Left lung (tissue), 10 donors: ENCODE data around the gene VPS39. TPM values are rescaled to one million over a fixed set of nuclear protein-coding genes. Genes with fewer than 3 reads are reported as not detected.

ENCODE experiments used
- ATAC-seq: fragments of 200-7000 bp; cut with Tn5 transposase; one replicate; pipeline ENCODE4 v1.9.1; 2020; ENCODE audit warnings: moderate library complexity
- DNase-seq, 4 donors: peaks; one replicate each; pipeline ENCODE4 v3.0.0-alpha.2; 2013 to 2020
- H3K27ac ChIP-seq, 2 donors: fragments of 200-600 bp; sonication (generic) in 1 of 2; one replicate each; pipeline versions ENCODE4 v1.5.0 to v1.8.0; 2020 to 2021
- H3K27me3 ChIP-seq, 2 donors: fragments of 200-600 bp; sonication (generic) in 1 of 2; one replicate each; pipeline versions ENCODE4 v1.5.0 to v1.8.0; 2020 to 2021
- H3K36me3 ChIP-seq, 2 donors: fragments of 200-600 bp; sonication (generic) in 1 of 2; one replicate each; pipeline versions ENCODE4 v1.5.0 to v1.8.0; 2020 to 2021
- H3K4me1 ChIP-seq, 2 donors: fragments of 200-600 bp; one replicate each; pipeline ENCODE4 v1.8.0; 2021
- H3K4me3 ChIP-seq, 2 donors: fragments of 200-600 bp; sonication (generic) in 1 of 2; one replicate each; pipeline versions ENCODE4 v1.5.0 to v1.8.0; 2020 to 2021; ENCODE audit warnings: mild to moderate bottlenecking in 1 of 2
- H3K9me3 ChIP-seq, 2 donors: fragments of 200-600 bp; sonication (generic) in 1 of 2; one replicate each; pipeline versions ENCODE4 v1.5.0 to v1.8.0; 2020 to 2021
- CTCF ChIP-seq, 2 donors: fragments of 200-600 bp; sonication (generic) in 1 of 2; IDR thresholded peaks; one replicate each; pipeline versions ENCODE4 v1.5.0 to v1.8.0; 2021; ENCODE audit warnings: antibody characterized with exemption in 2 of 2
- intact Hi-C, 2 donors: fragments of 100-400 bp; cut with DNase I; formaldehyde crosslinking; loops; one replicate each; pipeline versions ENCODE4 v1.11.2 to v1.14.2; 2022
- polyA plus RNA-seq, 6 donors: library from polyadenylated mRNA; unstranded; fragments of 120-200 nt; gene quantifications; one replicate each; pipeline ENCODE4 v1.2.1, GENCODE V29; 2013; ENCODE audit not compliant: insufficient read length in 6 of 6
- total RNA-seq, 2 donors: library from RNA; stranded (reverse); fragmentation: NEBNext Ultra II Directional; extraction: Animal tissue kit (Norgen Biotek cat#: 25700); gene quantifications; one replicate each; pipeline ENCODE4 v1.2.1, GENCODE V29; 2021
- donor health status: DM: no; HTN: yes; CAD: no.
- donor health status: DM: no; HTN: no; CAD: no.

VPS39 gene
- total and polyA plus RNA-seq, 8 donors, result 57.8 to 87.7 (median 81.9) TPM

GRCh38 chr15:42145546-42146455 lies 62.3 kb downstream of the VPS39 start:
- no peak overlapping the region for H3K4me3 ChIP-seq
- H3K9me3 ChIP-seq, result no peaks in the 10 kb centered on the region
- H3K36me3 ChIP-seq, result peaks cover 0 to 5% of the 10 kb centered on the region in 2 donors
- DNase-seq, result no peak
- TF ChIP-seq CTCF (IDR thresholded peaks at IDR 0.05), result no peak
- no peak overlapping the region for H3K27ac ChIP-seq
- no peaks in the 10 kb centered on the region for H3K27me3 ChIP-seq
- no peak for ATAC-seq
- intact Hi-C loops, result no loop called here
- no peaks in the 10 kb centered on the region for H3K4me1 ChIP-seq

- Histone ChIP-seq H3K9me3 (no peaks in the 10 kb centered on the region), H3K27me3 (no peaks in the 10 kb centered on the region), H3K4me3 (no peak overlapping the region), H3K4me1 (no peaks in the 10 kb centered on the region), H3K36me3 (peaks cover 0 to 5% of the 10 kb centered on the region in 2 donors), H3K27ac (no peak overlapping the region)
- DNase-seq, result no peak
- TF ChIP-seq CTCF (IDR thresholded peaks at IDR 0.05), result no peak
- ATAC-seq, result no peak
- intact Hi-C loops, result no loop called here
Observed at GRCh38 chr15:42144841-42145375, 63.2 kb downstream of the VPS39 start.

- Histone ChIP-seq H3K4me1 (no peaks in the 10 kb centered on the region), H3K27me3 (no peaks in the 10 kb centered on the region), H3K36me3 (peaks cover 0 to 5% of the 10 kb centered on the region in 2 donors), H3K27ac (no peak overlapping the region), H3K9me3 (no peaks in the 10 kb centered on the region), H3K4me3 (no peak overlapping the region)
- ATAC-seq (no peak), DNase-seq (no peak)
- no peak for TF ChIP-seq CTCF (IDR thresholded peaks at IDR 0.05)
- intact Hi-C loops, result no loop called here
Observed at GRCh38 chr15:42143866-42144625, 64.1 kb downstream of the VPS39 start.

- intact Hi-C loops, result no loop called here
- DNase-seq (no peak), ATAC-seq (no peak)
- Histone ChIP-seq H3K36me3 (peaks cover 0 to 5% of the 10 kb centered on the region in 2 donors), H3K27ac (no peak overlapping the region), H3K4me1 (no peaks in the 10 kb centered on the region), H3K27me3 (no peaks in the 10 kb centered on the region), H3K4me3 (no peak overlapping the region), H3K9me3 (no peaks in the 10 kb centered on the region)
- TF ChIP-seq CTCF (IDR thresholded peaks at IDR 0.05), result no peak
Observed at GRCh38 chr15:42143356-42143755, 64.7 kb downstream of the VPS39 start.
